ENCODE measurements around the gene TMCO2. TPM values are rescaled to one million over a fixed set of nuclear protein-coding genes. Genes with fewer than 3 reads are reported as not detected.
A peak's percentile ranks its signal among the peaks of the same experiment; 100 is the strongest.

The TMCO2 gene
- polyA plus RNA-seq, 4 donors: not detected

DNA sequence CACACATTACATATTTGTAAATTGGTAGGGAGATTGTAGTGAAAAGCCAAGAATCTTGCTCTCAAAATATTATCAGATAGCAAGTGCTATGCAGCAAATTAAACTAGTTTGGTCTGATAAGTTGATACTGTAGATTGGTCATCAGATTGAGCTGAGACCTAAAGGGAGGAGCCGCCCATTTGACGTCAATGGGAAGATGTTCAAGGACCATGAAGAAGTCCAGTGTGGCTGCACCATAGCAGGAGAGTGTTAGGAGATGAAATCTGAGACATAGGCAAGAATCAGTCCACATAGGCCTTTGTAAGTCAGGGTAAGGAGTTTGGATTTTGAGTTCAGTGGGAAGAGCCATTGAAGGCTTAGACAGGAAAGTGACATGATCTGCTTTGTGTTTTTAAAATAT is 26.6 kb downstream of the TMCO2 start:
- Histone ChIP-seq H3K4me1 (ENCODE audit: control insufficient read depth in 3 of 3, insufficient read depth in 2 of 3, low read depth in 1 of 3, low read length in 2 of 3) (peaks cover 0 to 7% (median 2%) of the 10 kb centered on the region in 3 donors), H3K36me3 (ENCODE audit: control insufficient read depth in 3 of 3, insufficient read depth in 2 of 3, low read depth in 1 of 3, low read length in 3 of 3) (peaks cover 4 to 20% (median 8%) of the 10 kb centered on the region in 3 donors), H3K27me3 (ENCODE audit: control insufficient read depth in 3 of 3, insufficient read depth in 3 of 3, low read length in 3 of 3) (no peaks in the 10 kb centered on the region), H3K27ac (ENCODE audit: low read depth in 1 of 3, low read length in 2 of 3) (peak overlapping the region in 1 of 3 donors; percentile 51), H3K4me3 (ENCODE audit: low read depth in 1 of 3, low read length in 3 of 3) (no peak overlapping the region), H3K9me3 (ENCODE audit: control insufficient read depth in 2 of 2, insufficient read depth in 1 of 2, low read depth in 1 of 2, low read length in 1 of 2) (no peaks in the 10 kb centered on the region)
- no peak for DNase-seq
- FAIRE-seq: no peak
- WGBS, 3 donors: 93 to 95% (median 93%) methylated on average over 2 of the region's 2 CpGs

DNA sequence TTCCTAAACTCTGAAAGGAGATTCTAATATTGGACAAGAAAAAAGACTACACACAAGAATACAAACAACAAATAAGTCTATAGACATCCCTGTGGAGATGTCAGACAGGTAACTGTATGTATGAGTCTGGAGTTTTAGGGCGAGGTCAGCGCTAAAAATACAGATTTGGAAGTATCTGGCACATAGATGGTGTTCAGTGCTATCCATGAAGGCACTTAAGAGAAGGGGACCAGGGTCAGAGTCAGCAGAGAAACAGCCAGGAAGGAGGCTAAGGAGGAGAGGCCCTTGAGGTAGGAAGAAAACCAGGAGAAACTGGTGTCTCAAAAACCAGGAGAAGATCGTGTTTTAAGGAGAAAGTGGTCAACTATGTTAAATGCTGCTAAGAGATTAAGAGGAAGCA is 28.4 kb downstream of the TMCO2 start:
- H3K36me3 ChIP-seq (ENCODE audit: control insufficient read depth in 3 of 3, insufficient read depth in 2 of 3, low read depth in 1 of 3, low read length in 3 of 3): peaks cover 3 to 18% (median 5%) of the 10 kb centered on the region in 3 donors
- 93 to 97% (median 95%) methylated on average over 3 of the region's 3 CpGs for WGBS, 3 donors
- H3K9me3 ChIP-seq (ENCODE audit: control insufficient read depth in 2 of 2, insufficient read depth in 1 of 2, low read depth in 1 of 2, low read length in 1 of 2): no peaks in the 10 kb centered on the region

DNA sequence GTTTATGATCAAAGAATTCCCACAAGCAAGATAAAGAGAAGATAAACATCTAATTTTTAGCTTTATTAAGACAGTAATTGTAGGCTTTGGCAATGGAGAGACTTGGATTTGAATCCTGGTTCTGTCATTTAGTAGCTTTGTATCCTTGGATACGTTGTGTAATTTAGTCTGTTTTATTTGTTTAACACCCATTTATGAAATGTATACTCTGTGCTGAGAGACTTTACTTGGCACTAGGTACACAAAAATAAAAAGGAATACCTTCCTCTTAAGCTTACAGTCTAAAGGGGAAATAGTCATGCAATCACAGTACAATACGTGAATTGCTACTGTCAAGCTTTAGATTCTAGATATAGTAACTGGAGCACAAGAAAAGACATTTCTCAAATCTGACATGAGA is 34.1 kb downstream of the TMCO2 start:
- FAIRE-seq (no peak), DNase-seq (no peak)
- no peaks in the 10 kb centered on the region for H3K9me3 ChIP-seq (ENCODE audit: control insufficient read depth in 2 of 2, insufficient read depth in 1 of 2, low read depth in 1 of 2, low read length in 1 of 2)
- H3K4me1 ChIP-seq (ENCODE audit: control insufficient read depth in 3 of 3, insufficient read depth in 2 of 3, low read depth in 1 of 3, low read length in 2 of 3): no peaks in the 10 kb centered on the region
- peaks cover 6 to 34% (median 13%) of the 10 kb centered on the region in 3 donors for H3K36me3 ChIP-seq (ENCODE audit: control insufficient read depth in 3 of 3, insufficient read depth in 2 of 3, low read depth in 1 of 3, low read length in 3 of 3)
- WGBS, 3 donors: 68 to 82% (median 72%) methylated on average over 2 of the region's 2 CpGs
- H3K4me3 ChIP-seq (ENCODE audit: low read depth in 1 of 3, low read length in 3 of 3): no peak overlapping the region
- H3K27ac ChIP-seq (ENCODE audit: low read depth in 1 of 3, low read length in 2 of 3): no peak overlapping the region
- H3K27me3 ChIP-seq (ENCODE audit: control insufficient read depth in 3 of 3, insufficient read depth in 3 of 3, low read length in 3 of 3): no peaks in the 10 kb centered on the region

More for the DNA sequence above, 28.4 kb downstream of the TMCO2 start:
- no peak for FAIRE-seq
- Histone ChIP-seq H3K27ac (ENCODE audit: low read depth in 1 of 3, low read length in 2 of 3) (no peak overlapping the region), H3K4me1 (ENCODE audit: control insufficient read depth in 3 of 3, insufficient read depth in 2 of 3, low read depth in 1 of 3, low read length in 2 of 3) (peaks cover 0 to 7% (median 2%) of the 10 kb centered on the region in 3 donors), H3K27me3 (ENCODE audit: control insufficient read depth in 3 of 3, insufficient read depth in 3 of 3, low read length in 3 of 3) (no peaks in the 10 kb centered on the region), H3K4me3 (ENCODE audit: low read depth in 1 of 3, low read length in 3 of 3) (no peak overlapping the region)
- no peak for DNase-seq

DNA sequence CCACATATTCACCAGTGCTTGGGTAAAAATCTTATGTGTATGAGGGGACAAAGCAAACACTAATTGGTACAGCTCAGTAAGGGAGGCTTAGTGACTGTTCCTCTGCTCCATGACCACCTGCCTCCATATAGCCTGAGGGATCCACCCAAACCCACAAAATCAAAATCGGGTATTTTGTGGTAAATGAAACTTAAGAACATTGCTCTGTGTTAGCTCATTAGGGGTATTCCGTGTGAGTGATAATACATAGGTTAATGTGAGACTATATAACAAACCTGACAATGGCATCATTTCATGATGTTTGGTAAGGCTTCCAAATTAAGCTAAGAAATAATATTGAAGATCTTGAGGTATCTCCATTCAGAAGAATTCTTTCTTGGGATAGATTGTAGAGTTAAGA is 43.6 kb downstream of the TMCO2 start:
- FAIRE-seq (no peak), DNase-seq (no peak)
- peaks cover 8 to 30% (median 22%) of the 10 kb centered on the region in 3 donors for H3K36me3 ChIP-seq (ENCODE audit: control insufficient read depth in 3 of 3, insufficient read depth in 2 of 3, low read depth in 1 of 3, low read length in 3 of 3)
- H3K9me3 ChIP-seq (ENCODE audit: control insufficient read depth in 2 of 2, insufficient read depth in 1 of 2, low read depth in 1 of 2, low read length in 1 of 2): no peaks in the 10 kb centered on the region
- H3K4me3 ChIP-seq (ENCODE audit: low read depth in 1 of 3, low read length in 3 of 3): no peak overlapping the region
- no peaks in the 10 kb centered on the region for H3K27me3 ChIP-seq (ENCODE audit: control insufficient read depth in 3 of 3, insufficient read depth in 3 of 3, low read length in 3 of 3)
- H3K4me1 ChIP-seq (ENCODE audit: control insufficient read depth in 3 of 3, insufficient read depth in 2 of 3, low read depth in 1 of 3, low read length in 2 of 3): no peaks in the 10 kb centered on the region
- 82 to 90% (median 89%) methylated on average over 2 of the region's 2 CpGs for WGBS, 3 donors
- no peak overlapping the region for H3K27ac ChIP-seq (ENCODE audit: low read depth in 1 of 3, low read length in 2 of 3)

DNA sequence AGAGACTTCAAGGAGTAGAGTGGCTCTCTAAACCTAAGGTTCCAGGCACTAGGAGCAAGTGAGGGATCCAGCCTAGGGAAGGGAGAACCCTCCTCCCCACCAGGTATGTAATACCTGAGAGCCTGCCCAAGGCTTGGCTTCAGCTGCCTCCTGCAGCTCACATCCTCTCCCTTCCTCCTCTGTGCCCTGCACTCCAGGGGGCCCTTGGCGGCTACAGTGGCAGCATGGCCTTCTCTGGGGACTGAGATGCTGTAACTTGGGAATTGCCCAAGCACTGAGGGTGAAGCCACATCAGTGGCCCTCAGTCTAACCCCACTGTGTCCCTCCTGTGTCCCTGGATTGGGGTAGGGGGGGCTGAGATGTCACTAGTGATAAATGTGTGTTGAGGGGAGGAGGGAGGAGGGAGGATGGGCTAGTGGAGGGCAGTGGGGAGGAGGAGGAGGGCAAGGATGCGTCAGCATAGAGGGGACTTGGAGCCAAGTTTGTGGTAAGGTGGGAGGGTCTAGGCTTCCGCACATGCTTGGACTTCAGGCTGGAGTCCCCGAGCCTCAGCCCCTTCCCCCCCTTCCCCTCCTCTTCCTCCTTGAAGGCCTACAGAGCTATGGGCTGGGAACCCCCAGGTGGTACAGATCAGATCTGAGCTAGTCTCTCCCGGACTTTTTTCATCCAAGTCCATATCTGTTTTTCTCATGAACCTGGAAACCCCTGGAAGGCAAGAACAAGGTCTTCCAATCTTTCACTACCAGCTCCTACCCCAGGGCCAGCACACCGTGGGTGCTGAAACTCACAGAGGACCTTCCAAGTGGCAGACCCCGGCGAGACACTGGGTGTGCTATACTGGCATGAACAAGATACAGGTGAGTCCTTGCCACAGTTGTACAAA is 51.9 kb downstream of the TMCO2 start:
- Histone ChIP-seq H3K27ac (ENCODE audit: low read depth in 1 of 3, low read length in 2 of 3) (no peak overlapping the region), H3K27me3 (ENCODE audit: control insufficient read depth in 3 of 3, insufficient read depth in 3 of 3, low read length in 3 of 3) (peaks cover 0 to 17% (median 0%) of the 10 kb centered on the region in 3 donors), H3K36me3 (ENCODE audit: control insufficient read depth in 3 of 3, insufficient read depth in 2 of 3, low read depth in 1 of 3, low read length in 3 of 3) (peaks cover 0 to 8% (median 0%) of the 10 kb centered on the region in 3 donors), H3K4me1 (ENCODE audit: control insufficient read depth in 3 of 3, insufficient read depth in 2 of 3, low read depth in 1 of 3, low read length in 2 of 3) (no peaks in the 10 kb centered on the region), H3K9me3 (ENCODE audit: control insufficient read depth in 2 of 2, insufficient read depth in 1 of 2, low read depth in 1 of 2, low read length in 1 of 2) (no peaks in the 10 kb centered on the region), H3K4me3 (ENCODE audit: low read depth in 1 of 3, low read length in 3 of 3) (no peak overlapping the region)
- WGBS, 3 donors: 63 to 66% (median 64%) methylated on average over 8 of the region's 8 CpGs
- no peak for DNase-seq
- no peak for FAIRE-seq

DNA sequence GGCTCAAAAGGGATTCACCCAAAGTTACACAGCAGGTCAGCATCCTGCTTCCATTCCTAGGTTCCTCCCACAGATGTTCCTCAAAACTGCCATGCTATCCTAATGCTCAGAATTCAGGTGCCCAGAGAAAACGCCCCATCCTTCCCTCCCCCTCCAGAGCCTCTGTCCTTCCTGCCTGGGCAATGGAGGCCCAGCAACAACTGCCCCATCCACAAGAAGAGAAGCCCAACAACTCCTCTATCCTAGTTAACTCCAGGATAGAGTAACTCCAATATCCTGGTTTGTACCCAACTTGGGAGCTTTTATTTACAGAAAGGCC is 52.5 kb downstream of the TMCO2 start:
- FAIRE-seq: no peak
- no peaks in the 10 kb centered on the region for H3K4me1 ChIP-seq (ENCODE audit: control insufficient read depth in 3 of 3, insufficient read depth in 2 of 3, low read depth in 1 of 3, low read length in 2 of 3)
- H3K36me3 ChIP-seq (ENCODE audit: control insufficient read depth in 3 of 3, insufficient read depth in 2 of 3, low read depth in 1 of 3, low read length in 3 of 3): peaks cover 0 to 8% (median 0%) of the 10 kb centered on the region in 3 donors
- 67 to 95% (median 81%) methylated on average over 1 of the region's 1 CpG for WGBS, 3 donors
- no peak overlapping the region for H3K27ac ChIP-seq (ENCODE audit: low read depth in 1 of 3, low read length in 2 of 3)
- H3K9me3 ChIP-seq (ENCODE audit: control insufficient read depth in 2 of 2, insufficient read depth in 1 of 2, low read depth in 1 of 2, low read length in 1 of 2): no peaks in the 10 kb centered on the region
- peaks cover 0 to 17% (median 0%) of the 10 kb centered on the region in 3 donors for H3K27me3 ChIP-seq (ENCODE audit: control insufficient read depth in 3 of 3, insufficient read depth in 3 of 3, low read length in 3 of 3)
- DNase-seq: no peak
- H3K4me3 ChIP-seq (ENCODE audit: low read depth in 1 of 3, low read length in 3 of 3): no peak overlapping the region

DNA sequence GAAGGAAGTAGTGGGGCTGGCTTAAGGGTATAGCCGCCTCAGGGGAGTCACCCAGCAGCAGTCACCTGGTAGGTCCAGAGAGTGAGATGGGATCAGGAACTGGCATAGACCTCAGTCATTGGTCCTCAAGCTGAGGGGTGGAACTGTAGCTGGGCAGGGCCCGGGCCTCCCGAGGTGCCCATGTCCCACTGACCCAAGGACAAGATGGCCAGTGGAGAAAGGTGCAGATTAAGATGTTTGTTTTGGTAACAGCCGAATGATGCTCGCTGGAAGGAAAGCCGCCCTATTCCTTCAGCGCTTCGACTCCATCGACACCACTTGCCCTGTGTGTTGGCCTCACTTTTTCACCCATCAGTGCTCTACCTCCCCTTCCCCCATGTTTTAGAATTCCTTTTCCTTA is 52.9 kb downstream of the TMCO2 start:
- DNase-seq (no peak), FAIRE-seq (no peak)
- H3K9me3 ChIP-seq (ENCODE audit: control insufficient read depth in 2 of 2, insufficient read depth in 1 of 2, low read depth in 1 of 2, low read length in 1 of 2): no peaks in the 10 kb centered on the region
- H3K4me1 ChIP-seq (ENCODE audit: control insufficient read depth in 3 of 3, insufficient read depth in 2 of 3, low read depth in 1 of 3, low read length in 2 of 3): no peaks in the 10 kb centered on the region
- H3K4me3 ChIP-seq (ENCODE audit: low read depth in 1 of 3, low read length in 3 of 3): no peak overlapping the region
- peaks cover 0 to 17% (median 0%) of the 10 kb centered on the region in 3 donors for H3K27me3 ChIP-seq (ENCODE audit: control insufficient read depth in 3 of 3, insufficient read depth in 3 of 3, low read length in 3 of 3)
- H3K27ac ChIP-seq (ENCODE audit: low read depth in 1 of 3, low read length in 2 of 3): no peak overlapping the region
- H3K36me3 ChIP-seq (ENCODE audit: control insufficient read depth in 3 of 3, insufficient read depth in 2 of 3, low read depth in 1 of 3, low read length in 3 of 3): peaks cover 0 to 8% (median 0%) of the 10 kb centered on the region in 3 donors
- 91 to 95% (median 92%) methylated on average over 9 of the region's 9 CpGs for WGBS, 3 donors

DNA sequence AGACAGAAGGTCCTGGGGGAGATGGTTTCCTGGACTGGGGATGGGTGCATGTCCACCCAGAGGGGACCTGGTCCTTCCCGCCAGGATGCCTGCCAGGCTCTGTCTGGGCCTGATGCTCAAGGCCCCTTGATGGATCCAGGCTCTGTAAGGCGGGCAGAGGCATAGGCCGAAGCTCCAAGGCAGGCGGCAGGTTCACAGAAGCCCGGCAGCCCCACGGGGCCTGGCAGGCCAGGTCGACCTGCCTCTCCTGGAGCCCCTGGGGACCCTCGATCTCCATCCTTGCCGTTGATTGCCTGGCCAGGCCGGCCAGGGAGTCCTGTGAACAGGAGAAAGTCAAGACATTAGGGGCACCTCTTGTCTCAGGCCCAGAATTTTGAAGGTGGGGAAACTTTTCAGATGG is 53.3 kb downstream of the TMCO2 start:
- Histone ChIP-seq H3K4me3 (ENCODE audit: low read depth in 1 of 3, low read length in 3 of 3) (no peak overlapping the region), H3K27ac (ENCODE audit: low read depth in 1 of 3, low read length in 2 of 3) (no peak overlapping the region), H3K9me3 (ENCODE audit: control insufficient read depth in 2 of 2, insufficient read depth in 1 of 2, low read depth in 1 of 2, low read length in 1 of 2) (no peaks in the 10 kb centered on the region), H3K27me3 (ENCODE audit: control insufficient read depth in 3 of 3, insufficient read depth in 3 of 3, low read length in 3 of 3) (peaks cover 0 to 17% (median 0%) of the 10 kb centered on the region in 3 donors), H3K4me1 (ENCODE audit: control insufficient read depth in 3 of 3, insufficient read depth in 2 of 3, low read depth in 1 of 3, low read length in 2 of 3) (no peaks in the 10 kb centered on the region), H3K36me3 (ENCODE audit: control insufficient read depth in 3 of 3, insufficient read depth in 2 of 3, low read depth in 1 of 3, low read length in 3 of 3) (peaks cover 0 to 8% (median 0%) of the 10 kb centered on the region in 3 donors)
- DNase-seq: no peak
- FAIRE-seq: no peak
- 93 to 95% (median 94%) methylated on average over 10 of the region's 10 CpGs for whole genome bisulfite sequencing, 3 donors

All from small intestine (tissue), 7 donors.